HEK293 (cell line): ENCODE measurements around the gene PZP.

Source experiments
- ZNF76 ChIP-seq: fragments of 450-650 bp; formaldehyde crosslinking; IDR thresholded peaks from 2 replicates; pipeline ENCODE4; 2016; ENCODE audit warnings: low read depth, missing biosample characterization, missing genetic modification characterization, borderline replicate concordance
- TF ChIP-seq, protein P1 (sequence below): fragments of 450-650 bp; formaldehyde crosslinking; IDR thresholded peaks from 2 replicates; pipeline ENCODE4 v1.5.1; 2016; ENCODE audit warnings: missing biosample characterization, missing genetic modification characterization

DNA sequence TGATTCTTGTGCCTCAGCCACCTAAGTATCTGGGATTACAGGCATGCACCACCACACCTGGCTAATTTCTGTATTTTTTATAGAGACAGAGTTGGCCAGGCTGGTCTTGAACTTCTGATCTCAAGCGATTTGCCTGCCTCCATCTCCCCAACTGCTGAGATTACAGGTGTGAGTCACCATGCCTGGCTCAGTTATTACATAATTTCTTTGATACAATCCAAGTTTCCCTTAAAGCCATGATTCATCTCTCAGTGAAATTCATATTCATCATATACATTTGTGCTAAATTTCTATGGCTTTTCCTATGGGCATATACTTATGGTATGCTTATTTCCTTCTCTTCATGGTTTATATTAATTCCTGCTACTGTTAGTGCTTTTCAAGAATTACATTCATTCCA lies 29.1 kb upstream of the PZP start:
- TF ChIP-seq, protein P1, sequence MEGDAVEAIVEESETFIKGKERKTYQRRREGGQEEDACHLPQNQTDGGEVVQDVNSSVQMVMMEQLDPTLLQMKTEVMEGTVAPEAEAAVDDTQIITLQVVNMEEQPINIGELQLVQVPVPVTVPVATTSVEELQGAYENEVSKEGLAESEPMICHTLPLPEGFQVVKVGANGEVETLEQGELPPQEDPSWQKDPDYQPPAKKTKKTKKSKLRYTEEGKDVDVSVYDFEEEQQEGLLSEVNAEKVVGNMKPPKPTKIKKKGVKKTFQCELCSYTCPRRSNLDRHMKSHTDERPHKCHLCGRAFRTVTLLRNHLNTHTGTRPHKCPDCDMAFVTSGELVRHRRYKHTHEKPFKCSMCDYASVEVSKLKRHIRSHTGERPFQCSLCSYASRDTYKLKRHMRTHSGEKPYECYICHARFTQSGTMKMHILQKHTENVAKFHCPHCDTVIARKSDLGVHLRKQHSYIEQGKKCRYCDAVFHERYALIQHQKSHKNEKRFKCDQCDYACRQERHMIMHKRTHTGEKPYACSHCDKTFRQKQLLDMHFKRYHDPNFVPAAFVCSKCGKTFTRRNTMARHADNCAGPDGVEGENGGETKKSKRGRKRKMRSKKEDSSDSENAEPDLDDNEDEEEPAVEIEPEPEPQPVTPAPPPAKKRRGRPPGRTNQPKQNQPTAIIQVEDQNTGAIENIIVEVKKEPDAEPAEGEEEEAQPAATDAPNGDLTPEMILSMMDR: no peak
- TF ChIP-seq ZNF76 (tag by site-specific recombination): no peak
